ENCODE data around the gene CALY. TPM values are rescaled to one million over a fixed set of nuclear protein-coding genes. Genes with fewer than 3 reads are reported as not detected.

Gene CALY
- total and polyA plus RNA-seq, 8 donors, result 0.75 to 17.8 (median 3.2) TPM

DNA sequence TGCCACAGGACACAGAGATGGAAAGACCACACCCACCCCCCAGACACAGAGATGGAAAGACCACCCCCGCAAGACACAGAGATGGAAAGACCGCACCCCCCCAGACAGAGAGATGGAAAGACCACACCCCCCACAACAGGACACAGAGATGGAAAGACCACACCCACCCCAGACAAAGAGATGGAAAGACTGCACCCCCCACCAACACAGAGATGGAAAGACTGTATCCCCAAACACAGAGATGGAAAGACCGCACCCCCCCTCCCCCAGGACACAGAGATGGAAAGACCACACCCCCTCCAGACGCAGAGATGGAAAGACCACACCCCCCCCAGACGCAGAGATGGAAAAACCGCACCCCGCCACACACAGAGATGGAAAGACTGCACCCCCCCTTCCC is 20.0 kb downstream of the CALY start:
- TF ChIP-seq, protein P1, sequence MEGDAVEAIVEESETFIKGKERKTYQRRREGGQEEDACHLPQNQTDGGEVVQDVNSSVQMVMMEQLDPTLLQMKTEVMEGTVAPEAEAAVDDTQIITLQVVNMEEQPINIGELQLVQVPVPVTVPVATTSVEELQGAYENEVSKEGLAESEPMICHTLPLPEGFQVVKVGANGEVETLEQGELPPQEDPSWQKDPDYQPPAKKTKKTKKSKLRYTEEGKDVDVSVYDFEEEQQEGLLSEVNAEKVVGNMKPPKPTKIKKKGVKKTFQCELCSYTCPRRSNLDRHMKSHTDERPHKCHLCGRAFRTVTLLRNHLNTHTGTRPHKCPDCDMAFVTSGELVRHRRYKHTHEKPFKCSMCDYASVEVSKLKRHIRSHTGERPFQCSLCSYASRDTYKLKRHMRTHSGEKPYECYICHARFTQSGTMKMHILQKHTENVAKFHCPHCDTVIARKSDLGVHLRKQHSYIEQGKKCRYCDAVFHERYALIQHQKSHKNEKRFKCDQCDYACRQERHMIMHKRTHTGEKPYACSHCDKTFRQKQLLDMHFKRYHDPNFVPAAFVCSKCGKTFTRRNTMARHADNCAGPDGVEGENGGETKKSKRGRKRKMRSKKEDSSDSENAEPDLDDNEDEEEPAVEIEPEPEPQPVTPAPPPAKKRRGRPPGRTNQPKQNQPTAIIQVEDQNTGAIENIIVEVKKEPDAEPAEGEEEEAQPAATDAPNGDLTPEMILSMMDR (IDR thresholded peaks at IDR 0.05), result no peak
- ATAC-seq (no peak), FAIRE-seq (no peak), DNase-seq (no peak)
- H3K27ac ChIP-seq, result no peak overlapping the region
- no peaks in the 10 kb centered on the region for H3K9me3 ChIP-seq
- 68 to 75% methylated on average over 7 of the region's 7 CpGs for WGBS, 2 donors
- H3K27me3 ChIP-seq, result no peaks in the 10 kb centered on the region
- peaks cover 0 to 9% (median 4%) of the 10 kb centered on the region in 3 donors for H3K36me3 ChIP-seq
- H3K4me3 ChIP-seq, result no peak overlapping the region
- H3K4me1 ChIP-seq, result no peaks in the 10 kb centered on the region
- intact Hi-C loops (cut with DNase I), result no loop called here

DNA sequence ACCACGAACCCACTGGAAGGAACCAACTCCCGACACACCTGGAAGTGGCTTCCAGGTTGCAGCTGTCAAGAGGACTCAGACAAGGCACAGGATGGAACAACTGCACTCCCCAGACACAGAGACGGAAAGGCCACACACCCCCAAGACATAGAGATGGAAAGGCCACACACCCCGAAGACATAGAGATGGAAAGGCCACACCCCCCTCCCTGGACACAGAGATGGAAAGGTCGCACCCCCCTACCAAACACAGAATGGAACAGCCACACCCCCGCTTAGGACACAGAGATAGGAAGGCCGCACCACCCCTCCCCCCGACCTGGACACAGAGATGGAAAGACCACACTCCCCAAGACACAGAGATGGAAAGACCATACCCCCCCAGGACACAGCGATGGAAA is 20.4 kb downstream of the CALY start:
- intact Hi-C loops (cut with DNase I), result no loop called here
- Histone ChIP-seq H3K9me3 (no peaks in the 10 kb centered on the region), H3K27me3 (no peaks in the 10 kb centered on the region), H3K27ac (no peak overlapping the region), H3K4me1 (no peaks in the 10 kb centered on the region), H3K4me3 (no peak overlapping the region), H3K36me3 (peaks cover 0 to 11% (median 4%) of the 10 kb centered on the region in 3 donors)
- no peak for ATAC-seq
- TF ChIP-seq, protein P1 (IDR thresholded peaks at IDR 0.05), result no peak
- FAIRE-seq, result no peak
- WGBS, 2 donors, result 86 to 92% methylated on average over 9 of the region's 9 CpGs
- no peak for DNase-seq

DNA sequence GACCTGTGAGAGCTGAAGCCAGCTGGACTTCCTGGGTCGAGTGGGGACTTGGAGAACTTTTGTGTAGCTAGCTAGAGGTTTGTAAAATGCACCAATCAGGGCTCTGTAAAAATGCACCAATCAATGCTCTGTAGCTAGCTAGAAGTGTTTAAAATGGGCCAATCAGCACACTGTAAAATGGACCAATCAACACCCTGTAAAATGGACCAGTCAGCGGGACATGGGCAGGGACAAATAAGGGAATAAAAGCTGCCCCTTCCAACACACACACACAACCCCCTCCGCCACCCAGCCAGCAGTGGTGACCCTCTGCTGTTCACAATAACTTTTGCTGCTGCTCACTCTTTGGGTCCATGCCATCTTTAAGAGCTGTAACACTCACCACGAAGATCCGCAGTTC is 20.8 kb downstream of the CALY start:
- Histone ChIP-seq H3K4me3 (no peak overlapping the region), H3K27ac (no peak overlapping the region), H3K36me3 (peaks cover 0 to 11% (median 4%) of the 10 kb centered on the region in 3 donors), H3K4me1 (no peaks in the 10 kb centered on the region), H3K9me3 (no peaks in the 10 kb centered on the region), H3K27me3 (no peaks in the 10 kb centered on the region)
- 86 to 88% methylated on average over 5 of the region's 5 CpGs for WGBS, 2 donors
- TF ChIP-seq, protein P1 (IDR thresholded peaks at IDR 0.05), result no peak
- FAIRE-seq (no peak), DNase-seq (no peak), ATAC-seq (no peak)
- intact Hi-C loops (cut with DNase I), result no loop called here

DNA sequence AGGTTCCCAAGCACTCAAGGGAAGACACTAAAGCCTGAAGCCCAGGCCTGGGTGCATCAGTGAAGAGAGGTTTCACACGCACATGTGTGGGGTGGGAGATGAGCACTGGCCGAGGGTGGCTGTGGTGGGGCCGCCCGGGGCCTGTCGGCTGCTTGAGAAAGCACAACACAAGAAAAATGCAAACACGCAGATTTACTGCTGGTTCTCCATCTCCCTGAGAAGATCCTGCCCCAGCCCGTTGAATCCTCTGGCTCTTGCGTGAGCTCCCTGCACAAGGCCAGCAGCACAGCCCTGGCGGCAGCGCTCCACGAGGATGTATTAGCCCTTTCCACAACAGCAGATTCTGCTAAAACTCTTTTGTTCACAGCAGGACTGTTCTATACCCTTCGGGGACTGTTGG is 21.8 kb downstream of the CALY start:
- WGBS, 2 donors, result 87 to 91% methylated on average over 12 of the region's 12 CpGs
- no peak overlapping the region for H3K27ac ChIP-seq
- H3K27me3 ChIP-seq, result no peaks in the 10 kb centered on the region
- no peaks in the 10 kb centered on the region for H3K9me3 ChIP-seq
- TF ChIP-seq, protein P1 (IDR thresholded peaks at IDR 0.05), result no peak
- intact Hi-C loops (cut with DNase I), result no loop called here
- ATAC-seq (no peak), DNase-seq (no peak), FAIRE-seq (no peak)
- H3K4me3 ChIP-seq, result no peak overlapping the region
- H3K4me1 ChIP-seq, result peaks cover 0 to under 1% (median under 1%) of the 10 kb centered on the region in 3 donors
- H3K36me3 ChIP-seq, result peaks cover 0 to 11% (median 4%) of the 10 kb centered on the region in 3 donors

DNA sequence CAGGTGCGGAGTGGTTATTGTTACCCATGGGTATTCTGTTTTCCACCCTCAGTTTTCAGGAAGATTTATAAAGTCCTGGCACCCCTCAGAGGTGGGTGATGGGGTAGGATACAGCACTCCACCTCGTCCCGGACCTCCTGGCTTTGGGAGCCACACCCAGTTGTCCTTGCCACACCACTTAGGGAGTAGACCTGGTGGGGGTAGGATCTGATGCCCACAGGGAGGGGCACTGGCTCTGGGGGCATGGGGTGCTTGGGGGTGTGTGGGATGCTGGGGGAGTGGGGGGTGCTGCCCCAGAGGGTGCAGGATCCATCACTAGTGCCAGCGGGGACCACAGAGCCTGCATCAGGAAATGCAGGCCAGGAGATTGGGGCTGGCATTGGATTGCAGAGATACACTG is 23.5 kb downstream of the CALY start:
- Histone ChIP-seq H3K4me3 (no peak overlapping the region), H3K27ac (no peak overlapping the region), H3K36me3 (peaks cover 0 to 11% (median 4%) of the 10 kb centered on the region in 3 donors), H3K4me1 (peaks cover 3 to 6% (median 6%) of the 10 kb centered on the region in 3 donors), H3K9me3 (no peaks in the 10 kb centered on the region), H3K27me3 (no peaks in the 10 kb centered on the region)
- WGBS, 2 donors, result 61 to 73% methylated on average over 4 of the region's 4 CpGs
- ATAC-seq, result no peak
- FAIRE-seq, result no peak
- intact Hi-C loops (cut with DNase I), result no loop called here
- peak in 2 of 6 donors; percentile 21 to 41 for DNase-seq
- TF ChIP-seq, protein P1 (IDR thresholded peaks at IDR 0.05), result no peak

Measured in pancreas (tissue), 10 donors.